ENCODE measurements around the gene EARS2.
"Not testable (repeated sequence)": the region's sequence is repeated elsewhere in the genome, so short reads cannot be mapped to it uniquely, and the experiment has no call there.

Gene EARS2

DNA sequence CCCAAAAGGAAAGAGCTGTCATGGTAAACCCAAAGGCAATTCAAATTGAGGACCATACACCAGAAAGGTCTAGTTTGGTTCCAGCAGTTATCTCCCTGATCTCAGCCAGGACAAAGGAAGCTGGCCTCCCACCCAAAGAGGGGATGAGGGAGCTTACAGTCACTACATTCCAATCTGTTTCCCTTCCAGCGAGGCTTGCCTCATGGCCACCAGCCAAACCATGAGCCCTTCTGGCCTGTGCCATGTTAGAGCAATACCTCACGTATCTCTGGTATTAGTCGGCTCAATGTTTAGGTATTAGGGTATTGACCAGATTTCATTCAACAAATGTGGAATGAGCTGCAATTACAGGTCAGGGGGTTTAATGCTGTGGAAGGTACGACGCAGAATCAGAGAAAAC lies 30.6 kb upstream of the EARS2 start:
- Histone ChIP-seq H3K36me3 (ENCODE audit: insufficient read depth, insufficient read length, low read length) (peaks cover 86% of the 10 kb centered on the region), H3K4me3 (ENCODE audit: insufficient read length, low read depth) (no peak overlapping the region), H3K9ac (ENCODE audit: insufficient read length, low read depth) (no peak overlapping the region), H3K27me3 (ENCODE audit: insufficient read depth, insufficient read length) (no peaks in the 10 kb centered on the region), H3K9me3 (ENCODE audit: insufficient read depth, low read length) (no peaks in the 10 kb centered on the region), H3K4me1 (ENCODE audit: insufficient read depth, insufficient read length) (no peaks in the 10 kb centered on the region)
- TF ChIP-seq ZNF274 (IDR thresholded peaks at IDR 0.05; ENCODE audit: low read depth, low read length) (no peak), SUZ12 (IDR thresholded peaks at IDR 0.05; ENCODE audit: extremely low read depth, insufficient read depth, insufficient read length) (no peak), YY1 (IDR thresholded peaks at IDR 0.05; ENCODE audit: insufficient read depth, insufficient read length) (no peak)
- no peak for DNase-seq (ENCODE audit: low read depth, low spot score)

GRCh38 chr16:23584186-23585076 lies 27.3 kb upstream of the EARS2 start:
- Histone ChIP-seq H3K4me1 (ENCODE audit: insufficient read depth, insufficient read length) (no peaks in the 10 kb centered on the region), H3K27me3 (ENCODE audit: insufficient read depth, insufficient read length) (no peaks in the 10 kb centered on the region), H3K4me3 (ENCODE audit: insufficient read length, low read depth) (no peak overlapping the region), H3K36me3 (ENCODE audit: insufficient read depth, insufficient read length, low read length) (peaks cover 84% of the 10 kb centered on the region), H3K9ac (ENCODE audit: insufficient read length, low read depth) (no peak overlapping the region), H3K9me3 (ENCODE audit: insufficient read depth, low read length) (no peaks in the 10 kb centered on the region)
- no peak for TF ChIP-seq YY1 (IDR thresholded peaks at IDR 0.05; ENCODE audit: insufficient read depth, insufficient read length)
- no peak for TF ChIP-seq ZNF274 (IDR thresholded peaks at IDR 0.05; ENCODE audit: low read depth, low read length)
- no peak for TF ChIP-seq SUZ12 (IDR thresholded peaks at IDR 0.05; ENCODE audit: extremely low read depth, insufficient read depth, insufficient read length)
- DNase-seq (ENCODE audit: low read depth, low spot score) = no peak

DNA sequence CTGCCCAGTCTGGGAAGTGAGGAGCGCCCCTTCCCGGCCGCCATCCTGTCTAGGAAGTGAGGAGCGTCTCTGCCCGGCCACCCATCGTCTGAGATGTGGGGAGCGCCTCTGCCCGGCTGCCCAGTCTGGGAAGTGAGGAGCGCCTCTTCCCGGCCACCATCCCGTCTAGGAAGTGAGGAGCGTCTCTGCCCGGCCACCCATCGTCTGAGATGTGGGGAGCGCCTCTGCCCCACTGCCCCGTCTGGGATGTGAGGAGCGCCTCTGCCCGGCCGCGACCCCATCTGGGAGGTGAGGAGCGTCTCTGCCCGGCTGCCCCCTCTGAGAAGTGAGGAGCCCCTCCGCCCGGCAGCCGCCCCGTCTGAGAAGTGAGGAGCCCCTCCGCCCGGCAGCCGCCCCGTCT lies 26.1 kb upstream of the EARS2 start:
- DNase-seq (ENCODE audit: low read depth, low spot score); H3K27me3 ChIP-seq (ENCODE audit: insufficient read depth, insufficient read length); H3K4me3 ChIP-seq (ENCODE audit: insufficient read length, low read depth); H3K9ac ChIP-seq (ENCODE audit: insufficient read length, low read depth); H3K9me3 ChIP-seq (ENCODE audit: insufficient read depth, low read length); H3K4me1 ChIP-seq (ENCODE audit: insufficient read depth, insufficient read length): not testable (repeated sequence)
- H3K36me3 ChIP-seq (ENCODE audit: insufficient read depth, insufficient read length, low read length) = peaks cover 82% of the 10 kb centered on the region

GRCh38 chr16:23581764-23582163 lies 24.6 kb upstream of the EARS2 start:
- Histone ChIP-seq H3K4me1 (ENCODE audit: insufficient read depth, insufficient read length) (no peaks in the 10 kb centered on the region), H3K9me3 (ENCODE audit: insufficient read depth, low read length) (no peaks in the 10 kb centered on the region), H3K9ac (ENCODE audit: insufficient read length, low read depth) (no peak overlapping the region), H3K36me3 (ENCODE audit: insufficient read depth, insufficient read length, low read length) (peaks cover 74% of the 10 kb centered on the region), H3K27me3 (ENCODE audit: insufficient read depth, insufficient read length) (no peaks in the 10 kb centered on the region), H3K4me3 (ENCODE audit: insufficient read length, low read depth) (no peak overlapping the region)
- DNase-seq (ENCODE audit: low read depth, low spot score) = no peak
- TF ChIP-seq ZNF274 (IDR thresholded peaks at IDR 0.05; ENCODE audit: low read depth, low read length) = no peak
- no peak for TF ChIP-seq SUZ12 (IDR thresholded peaks at IDR 0.05; ENCODE audit: extremely low read depth, insufficient read depth, insufficient read length)

DNA sequence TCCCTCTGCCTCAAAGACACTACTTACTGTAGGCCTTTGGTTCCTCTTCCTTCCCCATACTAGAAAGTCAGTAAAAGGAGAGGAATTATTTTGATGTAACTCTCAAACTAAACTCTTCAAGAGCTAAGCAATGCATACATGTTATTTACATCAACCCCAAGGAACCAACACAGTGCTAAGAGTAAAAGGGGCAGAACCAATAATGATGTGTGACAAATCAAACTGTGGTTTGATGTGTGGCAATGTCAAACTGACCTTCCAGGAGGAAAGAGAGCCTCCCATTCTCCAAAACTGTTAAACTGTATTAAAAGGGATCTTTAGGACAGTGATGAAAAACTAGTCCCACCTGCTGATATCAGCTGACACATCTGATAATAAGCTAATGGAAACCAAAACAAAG lies 23.2 kb upstream of the EARS2 start:
- no peaks in the 10 kb centered on the region for H3K9me3 ChIP-seq (ENCODE audit: insufficient read depth, low read length)
- no peak overlapping the region for H3K4me3 ChIP-seq (ENCODE audit: insufficient read length, low read depth)
- no peaks in the 10 kb centered on the region for H3K4me1 ChIP-seq (ENCODE audit: insufficient read depth, insufficient read length)
- H3K9ac ChIP-seq (ENCODE audit: insufficient read length, low read depth) = no peak overlapping the region
- DNase-seq (ENCODE audit: low read depth, low spot score) = no peak
- peaks cover 74% of the 10 kb centered on the region for H3K36me3 ChIP-seq (ENCODE audit: insufficient read depth, insufficient read length, low read length)
- H3K27me3 ChIP-seq (ENCODE audit: insufficient read depth, insufficient read length) = no peaks in the 10 kb centered on the region
- TF ChIP-seq YY1 (IDR thresholded peaks at IDR 0.05; ENCODE audit: insufficient read depth, insufficient read length) (no peak), SUZ12 (IDR thresholded peaks at IDR 0.05; ENCODE audit: extremely low read depth, insufficient read depth, insufficient read length) (no peak), ZNF274 (IDR thresholded peaks at IDR 0.05; ENCODE audit: low read depth, low read length) (no peak)

- Histone ChIP-seq H3K27me3 (ENCODE audit: insufficient read depth, insufficient read length) (no peaks in the 10 kb centered on the region), H3K9me3 (ENCODE audit: insufficient read depth, low read length) (no peaks in the 10 kb centered on the region), H3K36me3 (ENCODE audit: insufficient read depth, insufficient read length, low read length) (peaks cover 74% of the 10 kb centered on the region), H3K9ac (ENCODE audit: insufficient read length, low read depth) (no peak overlapping the region), H3K4me3 (ENCODE audit: insufficient read length, low read depth) (no peak overlapping the region), H3K4me1 (ENCODE audit: insufficient read depth, insufficient read length) (no peaks in the 10 kb centered on the region)
- TF ChIP-seq YY1 (IDR thresholded peaks at IDR 0.05; ENCODE audit: insufficient read depth, insufficient read length) (no peak), SUZ12 (IDR thresholded peaks at IDR 0.05; ENCODE audit: extremely low read depth, insufficient read depth, insufficient read length) (no peak), ZNF274 (IDR thresholded peaks at IDR 0.05; ENCODE audit: low read depth, low read length) (no peak)
- no peak for DNase-seq (ENCODE audit: low read depth, low spot score)
Measured at GRCh38 chr16:23579371-23579770, 22.2 kb upstream of the EARS2 start.

- DNase-seq (ENCODE audit: low read depth, low spot score) = no peak
- no peaks in the 10 kb centered on the region for H3K9me3 ChIP-seq (ENCODE audit: insufficient read depth, low read length)
- no peaks in the 10 kb centered on the region for H3K27me3 ChIP-seq (ENCODE audit: insufficient read depth, insufficient read length)
- H3K4me1 ChIP-seq (ENCODE audit: insufficient read depth, insufficient read length) = no peaks in the 10 kb centered on the region
- H3K36me3 ChIP-seq (ENCODE audit: insufficient read depth, insufficient read length, low read length) = peaks cover 81% of the 10 kb centered on the region
- H3K4me3 ChIP-seq (ENCODE audit: insufficient read length, low read depth) = no peak overlapping the region
- H3K9ac ChIP-seq (ENCODE audit: insufficient read length, low read depth) = no peak overlapping the region
- TF ChIP-seq SUZ12 (IDR thresholded peaks at IDR 0.05; ENCODE audit: extremely low read depth, insufficient read depth, insufficient read length) (no peak), YY1 (IDR thresholded peaks at IDR 0.05; ENCODE audit: insufficient read depth, insufficient read length) (no peak), ZNF274 (IDR thresholded peaks at IDR 0.05; ENCODE audit: low read depth, low read length) (no peak)
Measured at GRCh38 chr16:23578101-23578830, 21.1 kb upstream of the EARS2 start.
